KMS-11 (cell line): ENCODE measurements around the gene CRB2.

Experiments
- H2AFZ ChIP-seq: fragments of 200-600 bp; sonication (generic); 2 replicates; pipeline ENCODE4 v1.6.1; 2016; ENCODE audit warnings: antibody characterized with exemption, mixed run types, low read depth
- H3K27ac ChIP-seq: fragments of 200-600 bp; sonication (generic); 2 replicates; pipeline ENCODE4 v1.6.1; 2016; ENCODE audit warnings: mild to moderate bottlenecking, mixed run types
- H3K27me3 ChIP-seq: fragments of 200-600 bp; sonication (generic); 2 replicates; pipeline ENCODE4 v1.6.1; 2017; ENCODE audit warnings: mild to moderate bottlenecking, low read depth, mixed run types, moderate library complexity; ENCODE audit not compliant: insufficient read depth
- H3K36me3 ChIP-seq: fragments of 200-600 bp; sonication (generic); 2 replicates; pipeline ENCODE4 v1.6.1; 2017; ENCODE audit warnings: mild to moderate bottlenecking, mixed run types; ENCODE audit not compliant: insufficient read depth
- H3K4me1 ChIP-seq: fragments of 200-600 bp; sonication (generic); 2 replicates; pipeline ENCODE4 v1.6.1; 2016; ENCODE audit warnings: mild to moderate bottlenecking, low read depth, mixed run types; ENCODE audit not compliant: poor library complexity, severe bottlenecking
- H3K4me2 ChIP-seq: fragments of 200-600 bp; sonication (generic); 2 replicates; pipeline ENCODE4 v1.7.0; 2016; ENCODE audit warnings: mild to moderate bottlenecking, mixed run types
- H3K4me3 ChIP-seq: fragments of 200-600 bp; sonication (generic); IDR thresholded peaks from 2 replicates; pipeline ENCODE4 v1.6.1; 2017; ENCODE audit warnings: low read depth, low read length, mixed read lengths; ENCODE audit not compliant: insufficient read depth
- H3K79me2 ChIP-seq: fragments of 200-600 bp; sonication (generic); 2 replicates; pipeline ENCODE4 v1.6.1; 2016; ENCODE audit warnings: low read depth, mixed run types; ENCODE audit not compliant: insufficient read depth
- H3K9ac ChIP-seq: fragments of 200-600 bp; sonication (generic); 2 replicates; pipeline ENCODE4 v1.6.1; 2016; ENCODE audit warnings: mild to moderate bottlenecking, mixed run types
- H4K20me1 ChIP-seq: fragments of 200-600 bp; sonication (generic); 2 replicates; pipeline ENCODE4 v1.6.1; 2016; ENCODE audit warnings: mild to moderate bottlenecking, mixed run types; ENCODE audit not compliant: insufficient read depth
- CTCF ChIP-seq: fragments of 200-600 bp; sonication (generic); conservative IDR thresholded peaks from 2 replicates; pipeline ENCODE4 v1.6.1; 2017; ENCODE audit warnings: low read depth, mild to moderate bottlenecking, antibody characterized with exemption, low read length, moderate library complexity, mixed read lengths

The CRB2 gene

GRCh38 chr9:123411191-123411590 is 55.2 kb downstream of the CRB2 start:
- Histone ChIP-seq H3K36me3 (no peaks in the 10 kb centered on the region), H4K20me1 (no peaks in the 10 kb centered on the region), H3K4me3 (no peak overlapping the region), H3K79me2 (no peaks in the 10 kb centered on the region), H3K27ac (no peak overlapping the region), H3K4me1 (no peaks in the 10 kb centered on the region), H3K9ac (no peak overlapping the region), H2AFZ (no peak overlapping the region), H3K27me3 (no peaks in the 10 kb centered on the region), H3K4me2 (no peak overlapping the region)
- TF ChIP-seq CTCF: no peak

- Histone ChIP-seq H3K9ac (no peak overlapping the region), H3K36me3 (no peaks in the 10 kb centered on the region), H3K4me2 (no peak overlapping the region), H3K27me3 (no peaks in the 10 kb centered on the region), H4K20me1 (no peaks in the 10 kb centered on the region), H3K27ac (no peak overlapping the region), H3K4me1 (no peaks in the 10 kb centered on the region), H3K4me3 (no peak overlapping the region), H2AFZ (no peak overlapping the region), H3K79me2 (no peaks in the 10 kb centered on the region)
- TF ChIP-seq CTCF: no peak
Observed at GRCh38 chr9:123411636-123412035, 55.6 kb downstream of the CRB2 start.

GRCh38 chr9:123412171-123412820 is 56.3 kb downstream of the CRB2 start:
- Histone ChIP-seq H3K4me3 (no peak overlapping the region), H3K36me3 (no peaks in the 10 kb centered on the region), H4K20me1 (no peaks in the 10 kb centered on the region), H3K27me3 (no peaks in the 10 kb centered on the region), H3K9ac (no peak overlapping the region), H3K4me2 (no peak overlapping the region), H3K4me1 (no peaks in the 10 kb centered on the region), H3K79me2 (no peaks in the 10 kb centered on the region), H3K27ac (no peak overlapping the region), H2AFZ (no peak overlapping the region)
- TF ChIP-seq CTCF: no peak

- Histone ChIP-seq H3K4me2 (no peak overlapping the region), H3K79me2 (no peaks in the 10 kb centered on the region), H2AFZ (no peak overlapping the region), H3K9ac (no peak overlapping the region), H4K20me1 (no peaks in the 10 kb centered on the region), H3K36me3 (no peaks in the 10 kb centered on the region), H3K4me1 (no peaks in the 10 kb centered on the region), H3K4me3 (no peak overlapping the region), H3K27ac (no peak overlapping the region), H3K27me3 (no peaks in the 10 kb centered on the region)
- no peak for TF ChIP-seq CTCF
Observed at GRCh38 chr9:123414204-123414603, 58.2 kb downstream of the CRB2 start.
